Measurements from ENCODE around the gene LGR4. TPM values are rescaled to one million over a fixed set of nuclear protein-coding genes. Genes with fewer than 3 reads are reported as not detected.
"Not testable (repeated sequence)": the region's sequence is repeated elsewhere in the genome, so short reads cannot be mapped to it uniquely, and the experiment has no call there.

The LGR4 gene
- total RNA-seq, 6 experiments from 2014 or later: 13.9 to 20.2 (median 17.7) TPM

GRCh38 chr11:27456140-27456794 is 16.3 kb downstream of the LGR4 start:
- H3K27ac Mint-ChIP-seq: peak overlapping the region; percentile 88
- peak; percentile 69 for DNase-seq
- TF ChIP-seq CTCF (IDR thresholded peaks at IDR 0.05): no peak
- H3K4me3 Mint-ChIP-seq: peak overlapping the region; percentile 75
- no peaks in the 10 kb centered on the region; the same call in 1 of the 2 replicates for H3K36me3 Mint-ChIP-seq (ENCODE audit: low read depth)
- no peaks in the 10 kb centered on the region for H3K9me3 Mint-ChIP-seq
- no peaks in the 10 kb centered on the region for H3K27me3 Mint-ChIP-seq (ENCODE audit: insufficient read depth)
- peaks cover 71% of the 10 kb centered on the region for H3K4me1 Mint-ChIP-seq (ENCODE audit: low read depth)

GRCh38 chr11:27455667-27456066 is 16.9 kb downstream of the LGR4 start:
- no peak for DNase-seq
- TF ChIP-seq CTCF (IDR thresholded peaks at IDR 0.05): no peak
- peaks cover 75% of the 10 kb centered on the region for H3K4me1 Mint-ChIP-seq (ENCODE audit: low read depth)
- no peaks in the 10 kb centered on the region; the same call in 1 of the 2 replicates for H3K36me3 Mint-ChIP-seq (ENCODE audit: low read depth)
- no peaks in the 10 kb centered on the region for H3K9me3 Mint-ChIP-seq
- H3K27ac Mint-ChIP-seq: peak overlapping the region; percentile 88
- no peaks in the 10 kb centered on the region for H3K27me3 Mint-ChIP-seq (ENCODE audit: insufficient read depth)
- peak overlapping the region; percentile 75 for H3K4me3 Mint-ChIP-seq

GRCh38 chr11:27453701-27454100 is 18.9 kb downstream of the LGR4 start:
- H3K4me1 Mint-ChIP-seq (ENCODE audit: low read depth): peaks cover 68% of the 10 kb centered on the region
- no peak for DNase-seq
- H3K4me3 Mint-ChIP-seq: no peak overlapping the region
- no peaks in the 10 kb centered on the region for H3K9me3 Mint-ChIP-seq
- no peak for TF ChIP-seq CTCF (IDR thresholded peaks at IDR 0.05)
- no peaks in the 10 kb centered on the region; the same call in 1 of the 2 replicates for H3K27me3 Mint-ChIP-seq (ENCODE audit: insufficient read depth)
- no peak overlapping the region for H3K27ac Mint-ChIP-seq
- H3K36me3 Mint-ChIP-seq (ENCODE audit: low read depth): no peaks in the 10 kb centered on the region

- no peak for DNase-seq
- Mint-ChIP-seq H3K4me3 (no peak overlapping the region), H3K36me3 (ENCODE audit: low read depth) (no peaks in the 10 kb centered on the region), H3K27me3 (ENCODE audit: insufficient read depth) (no peaks in the 10 kb centered on the region; the same call in 1 of the 2 replicates), H3K4me1 (ENCODE audit: low read depth) (peaks cover 69% of the 10 kb centered on the region), H3K9me3 (no peaks in the 10 kb centered on the region), H3K27ac (no peak overlapping the region)
- TF ChIP-seq CTCF (IDR thresholded peaks at IDR 0.05): no peak
These were observed 20.4 kb downstream of the LGR4 start for GRCh38 chr11:27452147-27452546.

- no peak overlapping the region for H3K4me3 Mint-ChIP-seq
- no peak for DNase-seq
- H3K27me3 Mint-ChIP-seq (ENCODE audit: insufficient read depth): no peaks in the 10 kb centered on the region; the same call in 1 of the 2 replicates
- H3K36me3 Mint-ChIP-seq (ENCODE audit: low read depth): no peaks in the 10 kb centered on the region
- TF ChIP-seq CTCF (IDR thresholded peaks at IDR 0.05): no peak
- 0 out of 2 replicates have a peak overlapping the region, but pooled peaks have one; percentile 0 for H3K27ac Mint-ChIP-seq
- peaks cover 62% of the 10 kb centered on the region for H3K4me1 Mint-ChIP-seq (ENCODE audit: low read depth)
- H3K9me3 Mint-ChIP-seq: no peaks in the 10 kb centered on the region
These were observed 21.2 kb downstream of the LGR4 start for GRCh38 chr11:27451244-27451965.

GRCh38 chr11:27448184-27448540 is 24.4 kb downstream of the LGR4 start:
- not testable (repeated sequence) for H3K4me3 Mint-ChIP-seq; H3K36me3 Mint-ChIP-seq (ENCODE audit: low read depth); H3K9me3 Mint-ChIP-seq; H3K27me3 Mint-ChIP-seq (ENCODE audit: insufficient read depth); DNase-seq
- H3K4me1 Mint-ChIP-seq (ENCODE audit: low read depth): peaks cover 49% of the 10 kb centered on the region
- peak overlapping the region; percentile 21; the same call in 1 of the 2 replicates for H3K27ac Mint-ChIP-seq
